ENCODE results near the gene TMTC1. TPM values are rescaled to one million over a fixed set of nuclear protein-coding genes. Genes with fewer than 3 reads are reported as not detected.

Gene TMTC1
- total and polyA plus RNA-seq, 2 experiments from 2014 or later, result 4.8 to 24.3 TPM

GRCh38 chr12:29612912-29613311 lies 170.8 kb downstream of the TMTC1 start (continued):
- no peak for TF ChIP-seq ETS1 (IDR thresholded peaks at IDR 0.05)
- no peak for TF ChIP-seq CTCF (conservative IDR thresholded peaks at IDR 0.05; ENCODE audit: low read depth in 2 of 2)
- no peak for TF ChIP-seq ZNF462 (CRISPR knock-in tag; IDR thresholded peaks at IDR 0.05)
- TF ChIP-seq EZH2phosphoT487 (IDR thresholded peaks at IDR 0.05; ENCODE audit: unreplicated experiment), result no peak
- TF ChIP-seq JUNB (IDR thresholded peaks at IDR 0.05; ENCODE audit: unreplicated experiment), result no peak

GRCh38 chr12:29611906-29612305 lies 171.8 kb downstream of the TMTC1 start:
- DNase-seq (ENCODE audit: low spot score), result no peak
- Mint-ChIP-seq H3K4me3 (no peak overlapping the region), H3K9me3 (no peaks in the 10 kb centered on the region), H3K4me1 (peaks cover 20% of the 10 kb centered on the region), H3K36me3 (ENCODE audit: low read depth) (peaks cover 6% of the 10 kb centered on the region; the same call in 2 of the 3 replicates), H3K27me3 (ENCODE audit: insufficient read depth, low read depth, poor library complexity) (peaks cover 3% of the 10 kb centered on the region), H3K27ac (no peak overlapping the region)
- no peaks in the 10 kb centered on the region for H3F3A ChIP-seq (replicated peaks; ENCODE audit: low read depth)
- H2AFZ ChIP-seq, result no peak overlapping the region
- no peaks in the 10 kb centered on the region for H3K36me3 ChIP-seq (ENCODE audit: insufficient read depth)
- H3K4me1 ChIP-seq (ENCODE audit: insufficient read depth), result no peaks in the 10 kb centered on the region; the same call in 1 of the 2 replicates
- no peak overlapping the region for H3K4me2 ChIP-seq
- TF ChIP-seq ZNF114 (CRISPR knock-in tag; IDR thresholded peaks at IDR 0.05), result no peak
- TF ChIP-seq CTCF (conservative IDR thresholded peaks at IDR 0.05; ENCODE audit: low read depth in 2 of 2), result 0 out of 4 replicates have a peak, but pooled peaks of 1 of the 2 experiments have one; percentile 14
- ATAC-seq, result no peak
- H3K27me3 ChIP-seq (ENCODE audit: insufficient read depth), result no peaks in the 10 kb centered on the region
- no peak overlapping the region for H3K4me3 ChIP-seq
- H3K9me2 ChIP-seq (ENCODE audit: insufficient read depth), result no peaks in the 10 kb centered on the region
- H3K27ac ChIP-seq (ENCODE audit: low read depth), result no peak overlapping the region
- no peaks in the 10 kb centered on the region for H3K79me2 ChIP-seq (replicated peaks; ENCODE audit: insufficient read depth)
- no peaks in the 10 kb centered on the region for H4K20me1 ChIP-seq (replicated peaks; ENCODE audit: insufficient read depth)
